Frontal cortex (tissue), 4 donors: ENCODE results near the gene KIF16B. TPM values are rescaled to one million over a fixed set of nuclear protein-coding genes. Genes with fewer than 3 reads are reported as not detected.
"Not testable (repeated sequence)": the region's sequence is repeated elsewhere in the genome, so short reads cannot be mapped to it uniquely, and the experiment has no call there.

Experiments used
- DNase-seq, 2 donors: peaks; one replicate each; pipeline ENCODE4 v3.0.0; 2012; ENCODE audit warnings: low spot score in 2 of 2
- FAIRE-seq: peaks from 2 replicates; lab custom pipeline; 2012; peaks lifted over from hg19 to GRCh38; lab: Jason Lieb, UNC
- total RNA-seq: library from RNA; depleted of rRNA; stranded (reverse); fragments of >200 nt; gene quantifications from one replicate; pipeline ENCODE4 v1.2.3, GENCODE V29; 2014
- donor health status: control.
- donor health status: control.
- donor health status: control.

KIF16B gene
- total RNA-seq, 1 donor from 2014 or later = 70.1 TPM

GRCh38 chr20:16590041-16590633, 16.9 kb upstream of the KIF16B start:
- FAIRE-seq (no peak), DNase-seq (no peak)

GRCh38 chr20:16589623-16590022, 16.4 kb upstream of the KIF16B start:
- no peak for FAIRE-seq
- DNase-seq = no peak

GRCh38 chr20:16588241-16588640, 15.0 kb upstream of the KIF16B start:
- DNase-seq (no peak), FAIRE-seq (no peak)

- FAIRE-seq = no peak
- DNase-seq = no peak
Observed at GRCh38 chr20:16587066-16587465, 13.8 kb upstream of the KIF16B start.

- DNase-seq = no peak
- no peak for FAIRE-seq
Observed at GRCh38 chr20:16583474-16583873, 10.2 kb upstream of the KIF16B start.

- FAIRE-seq = no peak
- DNase-seq = no peak
Observed at GRCh38 chr20:16581241-16581640, 8.0 kb upstream of the KIF16B start.

- DNase-seq (no peak), FAIRE-seq (no peak)
Observed at GRCh38 chr20:16580620-16581019, 7.4 kb upstream of the KIF16B start.

- DNase-seq = no peak
- FAIRE-seq = no peak
Observed at GRCh38 chr20:16580147-16580546, 6.9 kb upstream of the KIF16B start.

- FAIRE-seq (no peak), DNase-seq (no peak)
Observed at GRCh38 chr20:16576219-16576618, 3.0 kb upstream of the KIF16B start.

GRCh38 chr20:16575390-16576140, 2.3 kb upstream of the KIF16B start:
- no peak for FAIRE-seq
- no peak for DNase-seq

GRCh38 chr20:16574656-16575355, 1.6 kb upstream of the KIF16B start:
- DNase-seq (peak; percentile 70 to 84), FAIRE-seq (no peak)

GRCh38 chr20:16571333-16571732, 1.9 kb downstream of the KIF16B start:
- FAIRE-seq (no peak), DNase-seq (no peak)

GRCh38 chr20:16569246-16570153, 3.7 kb downstream of the KIF16B start:
- no peak for FAIRE-seq
- no peak for DNase-seq

- DNase-seq (no peak), FAIRE-seq (no peak)
Observed at GRCh38 chr20:16566080-16566479, 7.2 kb downstream of the KIF16B start.

- DNase-seq, FAIRE-seq: not testable (repeated sequence)
Observed at GRCh38 chr20:16564079-16564478, 9.2 kb downstream of the KIF16B start.

GRCh38 chr20:16563066-16563806, 10.0 kb downstream of the KIF16B start:
- FAIRE-seq (no peak), DNase-seq (no peak)

- FAIRE-seq (no peak), DNase-seq (no peak)
Observed at GRCh38 chr20:16562259-16562658, 11.0 kb downstream of the KIF16B start.

GRCh38 chr20:16560661-16561060, 12.6 kb downstream of the KIF16B start:
- DNase-seq (no peak), FAIRE-seq (no peak)

- DNase-seq (no peak), FAIRE-seq (no peak)
Observed at GRCh38 chr20:16560216-16560615, 13.0 kb downstream of the KIF16B start.
